Activated naive CD8-positive, alpha-beta T cell treated with anti-CD3 and anti-CD28 coated beads, Interleukin-2, amount 50 U/mL, for 24 hours (primary cell): ENCODE results near the gene MEGF9.

Experiments used
- ATAC-seq: fragments of 150-1000 bp; cut with Tn5 transposase; one replicate; pipeline ENCODE4 v1.10.0; 2021
- DNase-seq: peaks from one replicate; pipeline ENCODE4 v3.0.0; 2021
- H3K27ac Mint-ChIP-seq: one replicate; pipeline ENCODE4 v1.8.0; 2021; ENCODE audit warnings: mild to moderate bottlenecking, mixed read lengths
- H3K27me3 Mint-ChIP-seq: one replicate; pipeline ENCODE4 v1.8.0; 2021; ENCODE audit warnings: mixed read lengths
- H3K36me3 Mint-ChIP-seq: one replicate; pipeline ENCODE4 v1.8.0; 2021; ENCODE audit warnings: low read depth, mixed read lengths
- H3K4me1 Mint-ChIP-seq: one replicate; pipeline ENCODE4 v1.8.0; 2021; ENCODE audit warnings: mixed read lengths
- H3K4me3 Mint-ChIP-seq: one replicate; pipeline ENCODE4 v1.8.0; 2021; ENCODE audit warnings: mild to moderate bottlenecking, moderate library complexity, mixed read lengths
- H3K9me3 Mint-ChIP-seq: one replicate; pipeline ENCODE4 v1.8.0; 2021; ENCODE audit warnings: mixed read lengths

The MEGF9 gene

DNA sequence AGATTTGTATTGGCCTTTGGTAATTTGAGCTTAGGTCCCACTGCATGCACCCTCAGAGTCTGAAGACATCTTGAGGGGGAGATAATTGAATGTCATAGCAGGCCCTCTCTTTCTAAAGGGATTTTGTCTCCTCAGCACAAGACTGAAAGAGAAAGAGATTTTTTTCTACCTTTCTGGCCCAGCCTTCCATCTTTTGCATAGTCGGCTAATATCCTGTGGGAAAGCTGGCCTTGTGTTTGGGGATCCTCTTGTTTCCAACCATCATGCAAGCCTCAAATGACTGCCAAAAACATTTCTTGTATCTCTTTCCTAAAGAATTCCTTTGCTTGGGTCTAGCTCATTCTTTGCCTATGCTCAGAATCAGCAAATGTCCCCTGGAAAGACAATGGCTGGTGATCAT lies 92.3 kb downstream of the MEGF9 start:
- no peaks in the 10 kb centered on the region for H3K9me3 Mint-ChIP-seq
- H3K4me3 Mint-ChIP-seq: no peak overlapping the region
- H3K27ac Mint-ChIP-seq: no peak overlapping the region
- DNase-seq (no peak), ATAC-seq (no peak)
- no peaks in the 10 kb centered on the region for H3K36me3 Mint-ChIP-seq
- H3K27me3 Mint-ChIP-seq: no peaks in the 10 kb centered on the region
- H3K4me1 Mint-ChIP-seq: peaks cover 11% of the 10 kb centered on the region

DNA sequence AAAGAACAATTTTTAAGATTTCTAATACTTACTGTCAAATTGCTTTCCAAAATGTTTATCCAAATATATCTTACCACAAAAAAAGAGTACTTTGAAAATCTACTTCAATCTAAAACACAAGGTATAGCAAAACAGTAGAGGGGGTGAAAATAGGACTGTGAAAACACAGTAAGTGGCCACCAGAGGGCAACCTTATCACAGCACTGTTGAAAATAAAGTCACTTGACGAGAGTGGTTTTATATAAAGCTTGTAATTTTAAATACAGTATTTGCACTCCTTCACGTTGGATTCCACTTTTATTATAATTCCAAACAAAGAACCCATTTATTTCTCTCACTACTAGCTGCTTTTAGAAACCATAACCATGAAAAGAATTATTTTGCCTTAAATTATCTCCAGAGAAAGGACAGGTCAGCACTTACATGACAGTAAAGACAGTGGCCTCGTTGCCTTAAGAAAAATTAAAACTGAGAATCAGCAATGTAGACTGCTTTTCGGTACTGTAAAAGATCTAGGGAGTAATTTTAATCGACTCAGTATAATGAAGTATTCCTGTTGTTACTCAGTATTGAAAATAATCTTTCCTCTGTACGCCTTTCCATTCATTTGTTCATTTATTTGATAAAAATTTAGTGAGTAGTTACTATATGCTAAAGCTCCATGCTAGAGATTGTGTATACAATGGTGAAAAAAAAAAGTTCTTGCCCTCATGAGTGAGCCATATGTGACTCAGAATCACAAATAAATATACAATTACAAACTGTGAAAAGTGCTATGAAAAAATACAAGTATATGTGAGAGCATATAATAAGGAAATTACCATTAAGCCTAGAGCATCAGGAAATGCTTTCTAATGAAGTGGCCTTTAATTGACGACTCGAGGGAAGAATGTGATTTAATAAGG lies 94.3 kb downstream of the MEGF9 start:
- no peaks in the 10 kb centered on the region for H3K9me3 Mint-ChIP-seq
- no peak overlapping the region for H3K27ac Mint-ChIP-seq

DNA sequence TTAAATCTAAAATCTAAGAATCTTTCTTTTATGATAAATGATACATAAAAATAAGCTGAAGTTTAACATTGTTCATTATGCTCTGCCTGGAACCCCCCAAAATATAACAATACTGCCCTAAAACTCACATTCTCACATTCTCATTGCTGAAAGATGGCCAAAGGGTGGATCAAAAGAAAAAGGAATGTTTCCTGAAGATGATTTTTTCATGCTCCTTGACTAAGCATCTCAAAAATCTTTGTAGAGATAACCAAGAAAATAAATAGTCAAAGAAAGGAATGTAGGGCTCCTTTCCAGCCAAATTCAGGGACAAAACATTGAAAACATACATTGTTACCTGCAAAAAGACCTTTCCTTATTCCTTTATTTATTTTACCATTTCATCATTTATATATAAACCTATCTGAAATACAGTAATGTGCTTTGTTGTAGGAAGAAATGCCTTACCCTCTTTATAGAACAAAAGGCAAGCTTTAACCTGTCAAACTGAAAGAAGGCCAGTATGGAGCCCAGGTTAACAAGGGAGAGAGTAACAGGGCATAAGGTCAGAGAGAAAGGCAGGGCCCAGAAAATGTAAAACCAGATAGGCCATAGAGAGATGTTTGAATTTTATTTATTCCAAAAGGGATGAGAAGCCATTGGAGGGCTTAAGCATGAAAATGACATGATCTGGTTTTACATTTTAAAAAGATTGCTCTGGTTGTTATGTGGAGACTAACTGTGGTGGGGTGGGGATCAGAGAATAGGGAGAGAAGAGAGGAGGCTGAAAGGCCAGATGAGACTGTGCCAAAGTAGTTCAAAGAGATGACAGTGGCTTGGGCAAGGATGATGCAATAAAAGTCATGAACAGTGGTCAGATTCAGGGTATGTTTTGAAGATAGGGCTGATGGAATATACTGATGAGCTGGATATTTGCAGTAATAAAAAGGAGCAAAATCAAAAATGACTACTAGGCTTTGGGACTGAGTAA lies 97.0 kb downstream of the MEGF9 start:
- H3K4me3 Mint-ChIP-seq: no peak overlapping the region
- no peak overlapping the region for H3K27ac Mint-ChIP-seq
- H3K27me3 Mint-ChIP-seq: no peaks in the 10 kb centered on the region
- H3K36me3 Mint-ChIP-seq: no peaks in the 10 kb centered on the region
- no peak for DNase-seq
- peak; percentile 46 for ATAC-seq
- H3K4me1 Mint-ChIP-seq: peaks cover 3% of the 10 kb centered on the region
- no peaks in the 10 kb centered on the region for H3K9me3 Mint-ChIP-seq

More for the DNA sequence above, 94.3 kb downstream of the MEGF9 start:
- Mint-ChIP-seq H3K4me1 (peaks cover 3% of the 10 kb centered on the region), H3K27me3 (no peaks in the 10 kb centered on the region), H3K36me3 (no peaks in the 10 kb centered on the region), H3K4me3 (no peak overlapping the region)
- DNase-seq: peak; percentile 65
- ATAC-seq: peak; percentile 81

DNA sequence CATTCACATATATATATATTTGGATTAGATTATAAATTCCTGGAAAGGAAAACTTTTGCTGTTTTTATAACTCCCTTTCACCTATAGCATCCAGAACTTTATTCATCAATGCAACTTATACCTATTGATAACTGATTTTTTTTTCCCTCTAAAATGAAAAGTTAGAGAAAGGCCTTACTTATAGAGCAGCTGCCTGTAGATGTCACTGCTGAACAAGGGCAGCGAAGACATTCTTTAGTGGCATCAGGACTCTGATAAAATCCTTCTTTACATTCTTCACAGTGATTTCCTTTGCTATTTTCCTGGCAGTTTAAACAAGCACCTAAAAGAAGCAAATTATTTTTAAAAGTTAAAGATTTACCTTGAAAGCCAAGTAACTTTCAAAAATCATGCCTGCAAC lies 102.1 kb downstream of the MEGF9 start:
- H3K4me3 Mint-ChIP-seq: no peak overlapping the region
- peaks cover 2% of the 10 kb centered on the region for H3K36me3 Mint-ChIP-seq
- ATAC-seq (no peak), DNase-seq (no peak)
- H3K4me1 Mint-ChIP-seq: no peaks in the 10 kb centered on the region
- H3K27ac Mint-ChIP-seq: no peak overlapping the region
- H3K27me3 Mint-ChIP-seq: no peaks in the 10 kb centered on the region
- H3K9me3 Mint-ChIP-seq: no peaks in the 10 kb centered on the region

DNA sequence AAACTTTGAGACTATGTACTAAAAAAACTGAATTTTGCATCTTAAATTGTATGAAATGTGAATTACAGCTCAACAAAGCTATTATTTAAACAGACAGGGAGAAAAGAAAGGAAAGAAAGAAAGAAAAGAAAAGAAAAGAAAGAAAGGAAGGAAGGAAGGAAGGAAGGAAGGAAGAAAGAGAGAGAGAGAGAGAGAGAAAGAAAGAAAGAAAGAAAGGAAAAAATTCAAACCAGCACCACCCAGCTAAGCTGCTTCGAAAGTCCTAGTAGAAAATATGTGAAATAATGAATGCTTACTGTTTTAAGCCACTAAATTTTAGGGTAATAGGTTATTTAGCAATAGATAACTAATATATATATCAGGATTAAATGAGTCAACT lies 102.6 kb downstream of the MEGF9 start:
- DNase-seq: no peak
- ATAC-seq: no peak
- no peaks in the 10 kb centered on the region for H3K4me1 Mint-ChIP-seq
- H3K36me3 Mint-ChIP-seq: peaks cover 2% of the 10 kb centered on the region
- H3K9me3 Mint-ChIP-seq: no peaks in the 10 kb centered on the region
- H3K27ac Mint-ChIP-seq: no peak overlapping the region
- H3K27me3 Mint-ChIP-seq: no peaks in the 10 kb centered on the region
- no peak overlapping the region for H3K4me3 Mint-ChIP-seq

DNA sequence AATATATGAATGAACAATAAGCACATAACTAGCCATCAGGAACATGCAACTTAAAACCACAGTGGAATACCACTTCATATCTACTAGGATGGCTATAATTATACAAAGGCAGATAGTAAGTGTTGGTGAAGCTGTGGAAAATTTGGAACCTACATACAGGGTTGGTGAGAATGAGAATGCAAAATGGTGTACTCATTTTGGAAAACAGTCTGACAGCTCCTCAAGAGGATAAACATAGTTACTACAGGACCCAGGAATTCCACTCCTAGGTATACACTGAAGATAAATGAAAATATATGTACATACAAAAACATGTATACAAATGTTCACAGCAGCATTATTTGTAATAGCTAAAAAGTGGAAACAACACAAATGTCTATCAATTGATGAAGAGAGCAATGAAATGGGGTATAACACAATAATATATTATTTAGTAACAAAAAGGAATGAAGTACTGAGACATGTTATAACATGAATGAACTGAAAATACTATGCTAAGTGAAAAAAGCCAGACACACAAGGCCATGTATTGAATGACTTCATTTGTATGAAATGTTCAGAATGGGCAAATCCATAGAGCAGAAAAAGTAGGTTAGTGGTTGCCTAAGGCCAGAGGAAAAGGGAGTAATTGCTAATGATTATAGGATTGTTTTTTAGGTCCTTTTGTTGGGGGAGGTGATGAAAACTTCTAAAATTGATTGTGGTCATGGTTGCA lies 103.1 kb downstream of the MEGF9 start:
- Mint-ChIP-seq H3K36me3 (peaks cover 2% of the 10 kb centered on the region), H3K4me3 (no peak overlapping the region), H3K4me1 (no peaks in the 10 kb centered on the region), H3K27me3 (no peaks in the 10 kb centered on the region), H3K27ac (no peak overlapping the region), H3K9me3 (no peaks in the 10 kb centered on the region)
- DNase-seq: no peak
- peak; percentile 36 for ATAC-seq

DNA sequence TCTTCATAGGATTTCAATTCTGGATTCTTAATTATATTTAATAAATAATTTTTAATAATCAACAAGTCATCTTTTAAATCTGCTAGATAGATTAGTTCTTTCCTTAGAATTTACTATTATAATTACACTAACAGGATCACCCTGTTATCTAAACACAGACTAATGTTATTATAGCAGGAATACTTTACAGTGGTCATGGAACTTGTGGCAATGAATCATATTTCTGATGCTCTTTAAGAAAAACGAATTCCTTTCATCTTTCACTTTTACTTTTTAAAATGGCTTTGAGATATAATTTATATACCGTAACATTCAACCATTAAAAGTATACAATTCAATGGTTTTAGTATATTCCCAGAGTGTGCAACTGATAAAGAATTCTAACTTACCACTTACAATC lies 104.6 kb downstream of the MEGF9 start:
- peaks cover 7% of the 10 kb centered on the region for H3K36me3 Mint-ChIP-seq

DNA sequence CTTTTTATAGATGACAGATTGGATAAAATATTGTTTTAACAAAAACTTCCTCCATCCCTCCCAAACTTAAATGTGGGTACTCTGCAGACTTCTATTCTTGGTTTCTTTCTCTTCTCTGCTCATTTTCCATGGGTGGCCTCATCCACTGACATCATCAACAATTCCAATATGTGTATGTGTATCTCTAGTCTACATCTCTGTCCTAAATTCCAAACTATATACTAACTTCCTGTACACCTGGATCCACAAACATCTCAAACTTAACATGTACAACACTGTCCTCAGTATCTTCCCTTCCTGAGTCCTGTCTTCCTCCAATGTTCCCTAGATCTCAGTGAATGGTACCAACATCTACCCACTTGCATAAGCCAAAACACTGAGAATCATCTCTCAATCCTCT lies 105.8 kb downstream of the MEGF9 start:
- no peak for ATAC-seq
- Mint-ChIP-seq H3K4me3 (no peak overlapping the region), H3K4me1 (no peaks in the 10 kb centered on the region), H3K27me3 (no peaks in the 10 kb centered on the region), H3K27ac (no peak overlapping the region), H3K9me3 (no peaks in the 10 kb centered on the region), H3K36me3 (peaks cover 7% of the 10 kb centered on the region)
- DNase-seq: no peak

More for the DNA sequence above, 104.6 kb downstream of the MEGF9 start:
- H3K4me3 Mint-ChIP-seq: no peak overlapping the region
- no peak overlapping the region for H3K27ac Mint-ChIP-seq
- no peaks in the 10 kb centered on the region for H3K9me3 Mint-ChIP-seq
- no peak for DNase-seq
- H3K4me1 Mint-ChIP-seq: no peaks in the 10 kb centered on the region
- no peak for ATAC-seq
- no peaks in the 10 kb centered on the region for H3K27me3 Mint-ChIP-seq

DNA sequence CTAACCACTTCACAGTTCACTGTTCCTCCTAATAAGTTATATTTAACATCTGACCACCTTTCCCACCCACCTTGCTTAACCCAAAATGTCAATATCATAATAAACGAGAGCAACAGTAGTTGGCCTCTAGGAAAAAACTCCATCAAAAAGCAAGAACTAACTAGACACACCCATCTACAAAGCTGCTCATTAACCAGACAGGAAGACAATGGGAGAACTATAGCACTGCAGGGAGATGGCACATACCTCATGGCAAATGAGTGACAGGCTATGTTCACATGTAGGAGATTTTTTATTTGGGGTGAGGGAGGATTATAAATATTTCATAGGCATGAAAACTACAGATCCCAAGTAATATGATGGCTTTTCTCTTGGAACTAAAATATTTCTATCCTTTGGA lies 110.7 kb downstream of the MEGF9 start:
- Mint-ChIP-seq H3K27me3 (no peaks in the 10 kb centered on the region), H3K4me1 (no peaks in the 10 kb centered on the region), H3K27ac (no peak overlapping the region), H3K9me3 (no peaks in the 10 kb centered on the region), H3K36me3 (peaks cover 7% of the 10 kb centered on the region), H3K4me3 (no peak overlapping the region)
- ATAC-seq: no peak
- no peak for DNase-seq

DNA sequence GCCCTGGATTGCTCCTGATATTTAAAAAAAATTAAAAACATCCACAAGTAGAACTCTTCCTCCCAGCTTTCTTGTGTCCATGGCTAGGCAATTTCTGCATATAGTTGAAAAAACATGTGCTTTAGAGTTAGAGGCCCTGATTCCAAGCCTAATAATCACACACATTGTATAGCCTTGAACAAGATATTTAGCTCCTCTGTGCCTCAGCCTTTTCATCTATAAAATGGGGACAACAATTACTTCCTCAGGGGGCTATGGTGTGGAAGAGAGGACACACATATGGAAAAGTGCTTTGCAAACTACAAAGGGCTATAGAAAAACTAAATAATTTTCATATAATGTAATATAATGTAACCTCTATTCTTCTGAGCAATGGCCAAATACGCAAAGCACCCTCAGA lies 111.3 kb downstream of the MEGF9 start:
- Mint-ChIP-seq H3K9me3 (no peaks in the 10 kb centered on the region), H3K27me3 (no peaks in the 10 kb centered on the region), H3K36me3 (peaks cover 7% of the 10 kb centered on the region), H3K27ac (no peak overlapping the region), H3K4me1 (no peaks in the 10 kb centered on the region), H3K4me3 (no peak overlapping the region)
- DNase-seq (no peak), ATAC-seq (no peak)

DNA sequence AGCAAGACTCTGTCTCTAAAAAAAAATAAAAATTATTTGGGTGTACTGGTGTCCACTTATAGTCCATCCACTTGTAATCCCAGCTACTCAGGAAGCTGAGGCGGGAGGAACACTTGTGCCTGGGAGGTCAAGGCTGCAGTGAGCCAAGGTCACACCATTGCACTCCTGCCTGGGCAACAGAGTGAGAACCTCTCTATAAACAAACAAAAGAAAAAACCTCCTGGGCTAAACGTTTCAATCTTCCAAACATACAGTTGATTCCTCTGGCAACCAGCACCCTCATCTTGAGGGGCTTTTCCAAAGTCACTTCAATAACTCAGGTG lies 120.4 kb downstream of the MEGF9 start:
- no peak for ATAC-seq
- Mint-ChIP-seq H3K27me3 (no peaks in the 10 kb centered on the region), H3K4me1 (no peaks in the 10 kb centered on the region), H3K36me3 (no peaks in the 10 kb centered on the region), H3K9me3 (no peaks in the 10 kb centered on the region), H3K4me3 (no peak overlapping the region), H3K27ac (no peak overlapping the region)
- DNase-seq: no peak

DNA sequence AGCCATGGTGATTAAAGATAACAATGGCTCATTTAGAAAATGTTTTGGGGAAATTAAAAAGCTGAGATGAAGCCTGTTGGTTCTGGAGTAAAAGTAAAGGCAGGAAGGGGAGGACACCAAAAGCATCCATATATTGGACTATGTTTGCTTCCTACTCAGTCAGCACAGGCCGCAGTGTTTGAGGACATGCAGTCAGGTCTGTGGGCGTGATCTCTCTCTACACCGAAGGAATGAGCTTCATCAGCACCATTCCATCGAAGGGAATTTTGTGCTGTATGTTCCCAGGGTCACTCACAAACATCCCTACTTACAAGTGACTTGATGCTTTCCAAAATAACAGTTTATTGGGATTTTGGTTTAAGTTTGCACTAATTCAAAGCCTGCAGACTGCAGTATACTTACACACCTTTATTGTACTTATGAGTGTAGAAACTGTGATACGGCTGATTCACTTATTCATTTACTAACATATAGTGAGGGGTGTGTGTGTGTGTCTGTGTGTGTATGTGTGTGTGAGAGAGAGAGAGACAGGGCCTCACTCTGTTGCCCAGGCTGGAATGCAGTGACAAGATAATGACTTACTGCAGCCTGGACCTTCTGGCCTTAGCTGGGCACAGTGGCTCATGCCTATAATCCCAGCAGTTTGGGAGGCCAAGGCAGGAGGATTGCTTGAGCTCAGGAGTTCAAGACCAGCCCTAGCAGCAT lies 120.9 kb downstream of the MEGF9 start:
- no peak for DNase-seq
- Mint-ChIP-seq H3K27me3 (no peaks in the 10 kb centered on the region), H3K4me1 (no peaks in the 10 kb centered on the region), H3K9me3 (no peaks in the 10 kb centered on the region), H3K4me3 (no peak overlapping the region), H3K36me3 (no peaks in the 10 kb centered on the region), H3K27ac (no peak overlapping the region)
- ATAC-seq: no peak

DNA sequence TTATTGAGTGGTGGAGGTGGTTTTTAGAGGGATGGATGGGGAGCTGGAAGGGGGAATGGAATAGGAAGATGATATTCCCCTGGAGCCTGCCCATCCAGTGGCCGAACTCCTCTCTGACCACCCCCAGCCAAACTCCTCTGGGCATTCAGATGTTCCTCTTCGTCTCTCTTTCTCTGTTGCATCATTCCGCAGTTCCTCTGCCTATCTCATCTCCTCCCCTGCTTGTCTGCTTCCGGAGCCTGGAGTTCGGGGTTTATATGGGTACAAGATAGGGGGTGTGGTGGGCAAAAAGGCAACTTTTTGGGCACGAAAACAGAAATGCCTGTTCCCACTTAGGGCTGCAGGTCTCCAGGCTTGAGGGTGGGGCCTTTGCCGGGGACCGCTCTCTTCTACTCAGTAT lies 122.1 kb downstream of the MEGF9 start:
- no peaks in the 10 kb centered on the region for H3K36me3 Mint-ChIP-seq
- no peaks in the 10 kb centered on the region for H3K9me3 Mint-ChIP-seq
- DNase-seq (no peak), ATAC-seq (no peak)
- no peaks in the 10 kb centered on the region for H3K27me3 Mint-ChIP-seq
- no peaks in the 10 kb centered on the region for H3K4me1 Mint-ChIP-seq
- no peak overlapping the region for H3K4me3 Mint-ChIP-seq
- H3K27ac Mint-ChIP-seq: no peak overlapping the region

DNA sequence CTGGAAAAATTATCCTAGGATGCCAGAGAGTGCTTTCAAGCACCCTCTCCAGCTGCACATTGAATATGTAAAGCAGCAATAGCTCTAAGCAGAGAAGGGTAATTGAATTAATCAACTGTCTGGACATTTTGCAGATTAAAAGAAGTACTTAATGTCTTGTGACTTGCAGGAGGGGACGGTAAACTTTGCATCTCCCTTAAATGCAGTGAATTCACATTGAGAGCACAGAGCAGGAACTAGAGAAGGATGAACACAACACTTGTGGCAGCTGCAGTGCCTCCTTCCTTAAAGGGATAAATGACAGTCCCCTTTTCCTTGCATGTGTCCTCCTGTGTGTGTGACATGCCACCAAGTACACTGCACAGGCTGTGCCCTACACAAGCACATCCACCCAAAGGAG lies 126.9 kb downstream of the MEGF9 start:
- H3K4me1 Mint-ChIP-seq: peaks cover 16% of the 10 kb centered on the region
- H3K36me3 Mint-ChIP-seq: no peaks in the 10 kb centered on the region
- DNase-seq (no peak), ATAC-seq (no peak)
- H3K27ac Mint-ChIP-seq: no peak overlapping the region
- H3K27me3 Mint-ChIP-seq: no peaks in the 10 kb centered on the region
- no peak overlapping the region for H3K4me3 Mint-ChIP-seq
- H3K9me3 Mint-ChIP-seq: no peaks in the 10 kb centered on the region
